ENCODE results near the gene MRPL33.

- TF ChIP-seq CTCF (IDR thresholded peaks at IDR 0.05; ENCODE audit: low read depth, low read length, missing input control) = no peak
- no peak for TF ChIP-seq REST (IDR thresholded peaks at IDR 0.05)
- TF ChIP-seq FOXA2 (IDR thresholded peaks at IDR 0.05) = no peak
These were observed 1.3 kb downstream of the MRPL33 start for GRCh38 chr2:27772804-27773203.
